ENCODE measurements around the gene MTG2.

The MTG2 gene

DNA sequence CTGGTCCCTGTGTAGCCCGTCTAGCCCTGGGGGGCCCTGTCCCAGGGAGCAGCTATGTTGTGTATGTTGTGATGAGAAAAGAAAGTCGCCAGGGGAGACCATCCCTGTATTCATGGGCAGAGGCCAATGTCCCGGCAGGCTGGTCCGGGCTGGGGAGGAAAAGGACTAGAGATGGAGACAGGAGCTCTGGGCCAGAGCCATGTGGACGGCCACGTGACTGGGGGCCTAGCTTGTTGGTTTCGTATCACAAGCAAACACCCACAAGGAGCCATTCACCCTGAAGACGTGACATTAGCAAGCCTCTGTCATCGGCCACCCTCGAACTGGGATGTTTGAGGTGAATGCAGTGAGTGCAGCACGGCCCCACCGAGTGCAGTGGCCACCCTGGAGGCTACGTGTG is 40.1 kb downstream of the MTG2 start:
- DNase-seq, result no peak

DNA sequence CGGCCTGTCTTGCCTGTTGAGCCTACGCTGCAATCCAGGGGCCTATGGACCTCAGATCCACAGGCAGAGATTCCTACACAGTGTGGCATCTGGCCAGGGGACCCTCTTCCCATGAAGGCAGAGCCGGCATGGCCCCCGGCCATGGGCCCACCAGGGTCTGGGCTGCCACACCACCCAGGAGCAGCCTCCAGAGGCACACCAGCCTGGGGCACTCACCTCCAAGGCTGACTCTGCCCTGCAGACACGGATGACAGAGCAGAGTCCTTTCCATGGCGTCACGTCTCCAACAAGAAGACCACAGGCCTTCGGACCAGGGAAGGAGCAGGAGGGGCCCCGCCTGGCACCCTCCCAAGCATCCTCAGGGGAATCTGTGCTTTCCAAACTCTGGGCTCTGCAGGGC is 40.7 kb downstream of the MTG2 start:
- DNase-seq, result no peak

DNA sequence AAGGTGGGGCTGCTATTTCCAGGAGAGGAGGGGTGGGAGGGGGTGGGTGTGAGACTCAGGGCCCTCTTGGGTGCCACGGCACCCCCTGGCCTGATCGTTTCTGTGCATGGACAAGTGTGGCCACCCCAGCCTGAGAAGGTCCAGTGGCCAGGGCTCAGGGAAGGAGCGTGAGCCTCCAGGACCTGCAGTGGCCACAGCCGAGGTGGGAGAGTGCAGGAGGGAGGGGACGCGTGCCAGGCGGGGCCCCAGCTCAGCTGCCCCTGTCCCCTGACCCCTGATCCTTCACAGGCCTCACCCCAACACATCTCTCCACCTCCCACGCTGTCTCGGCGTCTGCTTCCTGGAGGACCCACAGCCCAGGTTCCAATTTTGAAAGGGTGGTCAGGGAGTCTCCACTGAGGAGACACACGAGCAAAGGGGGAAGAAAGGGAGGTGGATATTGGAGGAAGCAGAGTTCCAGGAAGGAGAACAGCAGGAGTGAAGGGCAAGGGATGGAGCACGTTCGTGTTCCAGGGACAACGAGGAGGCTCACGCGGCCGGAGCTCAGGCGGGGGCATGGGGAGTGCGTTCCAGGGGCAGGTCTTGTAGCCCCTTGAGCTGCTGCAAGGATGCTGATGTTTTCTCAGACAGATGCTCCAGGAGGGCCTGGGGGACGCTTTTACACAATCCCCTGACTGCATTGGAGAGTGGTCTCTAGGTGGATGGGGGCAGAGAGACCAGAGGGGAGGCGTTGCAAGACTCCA is 41.5 kb downstream of the MTG2 start:
- no peak for DNase-seq

DNA sequence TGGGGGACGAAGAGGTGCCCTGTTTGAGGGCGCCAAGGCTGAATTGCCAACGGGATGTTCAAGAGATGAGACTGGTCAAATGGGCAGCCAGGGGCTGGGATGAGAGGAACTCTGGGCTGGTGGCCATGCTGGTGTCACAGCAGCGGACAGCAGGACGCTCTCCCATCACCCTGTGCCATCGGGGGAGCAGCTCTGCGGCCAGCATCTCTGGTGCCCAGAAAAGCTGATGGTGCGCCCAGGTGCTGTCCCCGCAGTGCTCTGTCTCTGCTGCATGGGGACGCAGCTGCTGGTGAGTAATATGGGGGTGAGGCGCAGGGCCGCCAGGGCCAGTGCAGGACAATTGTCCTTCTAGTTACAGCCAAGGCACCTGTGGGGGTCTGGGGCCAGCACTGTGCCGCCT is 42.2 kb downstream of the MTG2 start:
- no peak for DNase-seq

DNA sequence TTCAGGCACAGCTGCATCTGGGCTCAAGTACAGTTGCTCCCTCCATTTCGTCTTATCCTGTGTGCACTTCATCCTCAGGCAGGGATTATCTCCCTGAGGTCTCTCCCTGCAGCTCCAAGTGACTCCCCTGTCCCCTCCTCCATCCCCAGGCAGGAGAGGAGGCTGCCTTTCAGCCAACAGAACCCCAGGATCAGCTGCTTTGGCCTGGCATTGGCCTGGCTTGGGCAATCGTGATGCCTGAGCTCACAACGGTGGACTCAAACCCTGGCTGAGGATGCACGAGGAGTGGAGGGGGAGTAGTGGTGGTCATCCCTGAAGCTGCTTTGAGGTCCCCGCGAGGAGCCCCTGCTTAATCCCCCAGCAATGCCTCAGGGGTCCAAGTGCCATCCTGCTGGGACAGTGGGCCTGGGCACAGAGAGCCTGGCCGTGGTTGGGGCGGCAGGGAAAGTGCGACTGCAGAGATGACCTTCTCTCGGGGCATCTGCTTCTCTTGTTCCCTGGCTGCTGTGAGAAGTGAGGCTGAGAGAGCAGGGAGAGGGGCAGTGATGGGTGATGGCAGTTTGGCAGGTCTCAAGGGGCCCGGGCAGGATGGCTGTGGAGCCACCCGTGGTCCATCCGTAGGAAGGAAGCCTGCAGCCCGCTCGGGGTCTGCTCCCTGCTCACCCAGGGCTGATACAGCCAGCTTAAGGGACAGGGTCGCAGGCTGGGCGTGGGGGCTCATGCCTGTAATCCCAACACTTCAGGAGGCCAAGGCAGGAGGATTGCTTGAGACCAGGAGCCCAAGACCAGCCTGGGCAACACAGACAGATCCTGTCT is 43.2 kb downstream of the MTG2 start:
- no peak for DNase-seq

DNA sequence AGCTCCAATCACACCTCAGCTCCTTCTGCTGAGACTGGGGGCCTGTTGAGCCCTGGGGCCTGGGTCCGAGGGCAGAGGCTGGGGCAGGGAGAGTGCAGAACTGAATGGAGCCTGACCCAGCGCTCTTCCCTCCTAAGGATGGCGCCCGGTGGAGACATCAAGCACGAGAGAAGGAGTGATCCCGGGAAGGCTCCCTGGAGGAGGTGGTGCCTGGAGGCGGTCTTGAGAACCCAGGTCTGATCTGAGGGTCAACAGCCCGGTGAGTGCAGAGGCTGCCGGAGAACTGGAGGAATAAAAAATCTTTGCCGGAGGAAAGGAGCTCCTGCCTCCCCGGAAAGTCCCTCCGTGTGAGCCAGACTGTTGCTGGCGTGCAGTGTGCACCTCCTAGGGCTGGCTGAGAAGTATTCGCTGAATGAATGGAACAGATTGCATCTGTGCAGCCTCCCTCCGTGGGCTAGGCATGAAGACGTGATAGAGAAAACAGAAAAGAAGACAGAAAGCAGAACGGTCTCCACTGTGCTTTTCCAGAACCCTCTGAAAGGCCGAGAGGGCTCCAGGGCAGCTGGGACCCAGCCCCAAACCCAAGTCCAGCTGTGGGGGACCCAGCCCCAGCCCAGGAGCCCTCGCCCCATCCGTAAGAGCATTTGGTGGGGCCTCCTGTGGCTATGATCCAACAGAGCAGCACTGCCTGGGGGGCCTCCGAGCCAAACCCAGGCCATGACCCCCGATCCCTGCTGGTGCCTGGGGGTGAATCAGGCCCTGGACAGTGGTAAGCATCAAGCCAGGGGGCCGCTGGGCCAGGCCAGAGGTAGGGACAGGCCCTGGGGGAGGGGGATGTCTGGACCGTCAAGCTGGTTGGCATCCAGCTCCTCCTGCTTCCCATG is 44.1 kb downstream of the MTG2 start:
- no peak for DNase-seq

DNA sequence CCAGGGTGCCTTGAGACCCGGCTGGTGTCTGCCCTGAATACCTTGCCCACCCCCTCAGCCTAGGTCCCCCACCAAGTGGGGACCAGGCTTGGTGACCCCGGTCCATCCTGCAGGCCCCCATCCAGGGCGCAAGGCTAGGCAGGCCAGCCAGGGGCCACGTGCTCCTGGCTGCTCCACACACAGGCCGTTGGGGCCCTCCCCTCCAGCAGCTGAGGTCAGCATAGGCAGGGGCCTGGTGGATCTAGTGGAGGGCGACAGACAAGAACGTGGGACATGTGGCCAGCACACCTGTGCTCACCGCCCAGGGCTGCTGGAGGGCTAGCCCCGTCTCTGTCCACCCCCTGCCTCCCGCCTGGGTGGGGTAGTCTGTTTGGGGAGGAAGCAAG is 44.8 kb downstream of the MTG2 start:
- DNase-seq, result no peak

DNA sequence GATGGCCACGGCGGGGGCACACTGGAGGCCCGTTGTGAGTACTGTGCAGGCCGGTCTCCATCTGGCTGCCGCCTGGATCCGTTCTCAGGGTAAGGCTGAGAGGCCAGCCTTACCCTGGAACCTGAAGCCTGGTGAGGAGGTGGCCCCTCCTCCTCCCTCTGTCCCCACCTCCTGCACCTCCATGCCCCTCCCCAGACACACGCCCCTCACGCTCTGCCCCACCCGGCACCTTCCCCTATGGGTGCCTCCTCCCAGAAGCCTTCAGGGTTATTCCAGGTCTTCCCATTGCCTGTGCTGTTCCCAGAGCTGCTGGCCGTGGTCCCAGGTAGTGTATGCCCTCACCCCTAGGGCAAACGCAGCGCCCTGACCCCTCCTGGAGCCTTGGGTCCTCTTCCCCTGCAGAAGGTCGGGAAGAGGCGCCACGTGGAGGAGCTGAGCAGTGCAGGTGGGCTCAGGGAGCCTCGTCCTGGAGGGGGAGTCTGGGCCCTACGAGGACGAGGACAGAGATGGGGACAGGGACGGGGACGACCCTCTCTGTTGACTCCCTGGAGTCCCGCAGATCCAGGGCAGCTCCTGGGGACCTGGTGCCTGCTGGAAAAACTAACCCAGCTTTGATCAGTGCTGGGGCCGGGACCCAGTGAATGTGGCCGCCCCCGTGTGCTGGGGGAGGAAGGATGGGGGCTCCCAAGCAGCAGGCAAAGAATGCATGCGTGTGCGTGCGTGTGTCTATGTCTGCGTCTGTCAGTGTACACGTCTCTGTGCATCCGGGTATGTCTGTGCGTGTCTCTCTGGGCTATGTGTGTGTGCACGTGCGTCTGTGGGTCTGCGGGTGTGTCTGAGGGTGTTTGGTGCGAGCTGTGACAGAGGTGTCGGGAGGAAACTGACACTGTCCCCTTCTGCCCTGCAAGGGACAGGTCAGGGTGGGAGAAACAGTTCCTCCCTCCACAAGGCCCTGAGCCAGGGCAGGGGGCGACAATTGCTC is 45.4 kb downstream of the MTG2 start:
- DNase-seq, result no peak

DNA sequence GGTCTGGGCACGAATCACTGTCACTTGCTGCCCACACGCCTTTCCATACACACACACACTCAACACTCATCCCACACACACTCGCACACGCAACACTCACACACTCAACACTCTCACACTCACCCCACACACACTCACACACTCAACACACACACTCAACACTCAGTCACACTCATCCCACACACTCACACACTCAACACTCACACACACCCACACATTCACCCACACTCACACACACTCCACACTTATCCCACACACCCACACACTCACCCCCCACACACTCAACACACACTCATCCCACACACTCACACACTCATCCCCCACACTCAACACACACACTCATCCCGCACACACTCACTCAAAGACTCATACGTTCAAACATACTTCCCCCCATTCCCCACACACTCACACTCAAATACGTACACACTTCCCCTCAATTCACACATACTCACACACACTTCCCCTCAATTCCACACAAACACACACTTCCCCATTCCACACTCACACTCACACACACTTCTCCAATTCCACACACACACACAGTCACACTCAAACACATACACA is 46.2 kb downstream of the MTG2 start:
- no peak for DNase-seq

DNA sequence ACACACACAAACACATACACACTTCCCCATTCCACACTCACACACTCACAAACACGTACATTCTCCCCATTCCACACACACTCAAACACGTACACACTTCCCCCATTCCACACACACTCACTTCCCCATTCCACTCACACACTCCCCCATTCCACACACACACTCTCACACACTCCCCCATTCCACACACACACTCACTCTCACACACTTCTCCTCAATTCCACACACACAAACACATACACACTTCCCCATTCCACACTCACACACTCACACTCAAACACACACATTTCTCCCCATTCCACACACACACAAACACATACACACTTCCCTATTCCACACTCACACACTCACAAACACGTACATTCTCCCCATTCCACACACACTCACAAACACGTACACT is 46.8 kb downstream of the MTG2 start:
- no peak for DNase-seq

DNA sequence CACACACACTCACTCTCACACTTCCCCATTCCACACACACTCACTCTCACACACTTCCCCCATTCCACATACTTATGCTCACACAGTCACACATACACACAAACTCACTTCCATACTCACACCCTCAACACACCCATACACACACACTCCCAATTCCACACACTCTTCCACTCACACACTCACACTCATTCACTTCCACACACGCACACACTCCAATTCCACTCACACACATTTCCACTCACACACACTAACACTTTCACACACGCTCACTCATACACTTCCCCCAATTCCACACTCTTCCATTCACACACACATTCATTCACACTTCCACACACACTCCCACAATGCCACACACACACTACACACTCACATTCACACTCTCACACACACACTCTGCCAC is 47.4 kb downstream of the MTG2 start:
- no peak for DNase-seq

DNA sequence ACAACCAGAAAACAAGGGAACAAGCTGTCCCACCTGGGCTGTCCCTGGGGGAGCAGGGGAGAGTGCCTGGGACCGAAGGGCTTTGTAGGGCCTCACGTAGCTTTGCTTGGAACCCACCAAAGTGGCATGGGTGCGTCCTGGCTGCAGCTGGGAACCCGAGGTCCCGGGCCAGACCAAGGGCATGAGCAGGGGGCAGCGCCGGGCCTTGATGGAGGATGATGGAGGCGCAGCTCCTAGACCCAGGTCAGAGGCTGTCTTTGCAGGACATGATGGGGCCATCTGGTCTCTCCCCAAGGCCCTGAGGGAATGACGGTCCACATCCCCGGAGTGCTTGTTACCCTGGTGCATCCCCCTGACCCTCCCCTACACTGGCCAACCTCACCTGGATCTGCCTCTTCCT is 47.9 kb downstream of the MTG2 start:
- DNase-seq, result no peak

DNA sequence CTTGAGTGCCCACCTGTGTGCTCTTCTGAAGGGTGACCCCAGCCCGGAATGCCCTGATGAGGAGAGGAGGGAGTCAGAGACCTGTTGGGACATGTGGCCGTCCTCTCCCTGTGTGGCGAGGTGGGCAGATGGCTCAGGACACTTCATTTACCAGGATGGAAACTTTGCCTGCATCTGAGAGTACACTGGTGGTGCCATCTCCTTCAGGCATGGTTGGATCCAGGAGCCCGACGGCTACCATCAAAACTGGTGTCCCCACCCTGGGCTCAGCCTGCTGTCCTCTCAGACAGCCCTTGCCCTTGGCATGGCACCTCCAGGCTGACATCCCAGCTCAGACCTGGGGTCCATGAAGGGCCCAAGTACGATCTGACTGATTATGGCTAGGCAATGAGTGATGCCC is 48.5 kb downstream of the MTG2 start:
- DNase-seq, result no peak

DNA sequence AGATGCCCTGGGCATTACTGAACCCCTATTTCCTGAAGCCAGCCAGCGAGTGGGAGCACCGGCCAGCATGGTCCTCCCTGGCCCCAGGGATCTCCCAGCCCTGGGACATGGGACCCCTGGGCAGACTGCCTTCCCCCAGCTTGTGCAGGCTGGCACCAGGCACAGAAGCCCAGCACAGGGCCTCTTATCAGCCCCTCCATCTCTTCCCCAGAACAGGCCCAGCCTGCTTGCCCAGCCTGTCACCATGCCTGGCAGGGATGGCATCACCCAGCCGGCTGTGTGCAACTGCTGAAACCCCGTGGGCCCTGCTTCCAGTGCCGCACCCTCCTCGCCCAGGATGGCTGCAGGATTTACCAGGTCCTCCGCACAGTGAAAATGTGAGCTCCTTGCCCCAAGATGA is 49.4 kb downstream of the MTG2 start:
- no peak for DNase-seq

DNA sequence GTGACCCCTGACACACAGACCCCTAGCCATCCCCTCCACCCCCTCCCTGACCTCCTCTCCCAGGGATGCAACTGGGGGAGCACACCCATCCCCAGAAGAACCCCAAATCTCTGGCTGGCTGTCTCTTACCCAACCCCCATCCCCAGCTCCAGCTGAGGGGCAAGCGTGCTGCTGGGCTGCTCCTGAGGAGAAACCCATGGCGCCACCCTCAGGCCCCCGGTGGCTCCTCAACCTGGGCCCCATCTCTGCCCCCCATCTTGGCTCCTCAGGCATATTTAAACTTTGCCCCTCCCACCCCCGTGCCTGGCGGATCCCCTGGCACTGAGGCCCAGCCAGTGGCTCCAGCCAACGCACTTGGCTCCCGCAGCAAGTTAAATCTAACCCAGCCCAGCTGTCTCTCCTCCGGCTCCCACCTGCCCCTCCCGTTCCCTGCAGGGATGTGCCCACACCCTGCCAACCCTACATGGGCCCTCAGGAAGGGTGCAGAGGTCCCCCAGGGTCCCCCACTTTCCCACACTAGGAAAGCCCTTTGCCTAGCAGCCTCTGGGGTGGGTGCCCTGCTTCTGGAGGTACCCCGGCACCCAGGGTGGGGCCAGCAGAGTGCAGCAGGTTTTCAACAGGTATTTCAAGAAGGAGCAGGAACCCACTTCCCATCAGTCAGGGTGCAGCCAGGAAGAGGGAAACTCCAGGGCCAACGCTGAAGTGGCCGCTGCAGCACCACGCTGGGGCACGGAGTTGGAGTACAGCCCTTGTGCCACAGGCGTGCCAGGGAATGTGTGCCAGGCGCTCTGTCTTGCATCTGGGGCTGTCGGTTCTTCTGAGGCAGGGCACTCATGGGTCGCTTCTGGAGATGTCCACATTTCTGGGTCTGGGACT is 50.2 kb downstream of the MTG2 start:
- DNase-seq, result no peak

DNA sequence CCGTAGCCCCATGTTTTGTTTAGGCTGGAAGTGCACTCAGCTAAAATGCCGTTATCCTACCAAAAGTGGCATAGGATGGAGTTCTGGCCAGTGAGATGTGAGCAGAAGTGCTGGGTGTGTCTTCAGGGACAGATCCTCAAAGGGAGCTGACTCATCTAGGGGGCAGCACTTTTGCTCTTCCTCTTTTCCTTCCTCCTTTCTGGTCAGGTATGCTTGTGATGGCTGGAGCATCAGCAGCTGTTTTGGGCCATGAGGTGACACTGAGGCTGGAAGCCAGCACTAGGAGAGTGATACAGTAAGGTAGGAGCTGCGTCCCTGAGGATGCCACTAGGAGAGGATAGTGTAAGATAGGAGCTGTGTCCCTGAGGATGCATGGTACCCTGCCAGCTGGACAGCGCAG is 50.9 kb downstream of the MTG2 start:
- no peak for DNase-seq

DNA sequence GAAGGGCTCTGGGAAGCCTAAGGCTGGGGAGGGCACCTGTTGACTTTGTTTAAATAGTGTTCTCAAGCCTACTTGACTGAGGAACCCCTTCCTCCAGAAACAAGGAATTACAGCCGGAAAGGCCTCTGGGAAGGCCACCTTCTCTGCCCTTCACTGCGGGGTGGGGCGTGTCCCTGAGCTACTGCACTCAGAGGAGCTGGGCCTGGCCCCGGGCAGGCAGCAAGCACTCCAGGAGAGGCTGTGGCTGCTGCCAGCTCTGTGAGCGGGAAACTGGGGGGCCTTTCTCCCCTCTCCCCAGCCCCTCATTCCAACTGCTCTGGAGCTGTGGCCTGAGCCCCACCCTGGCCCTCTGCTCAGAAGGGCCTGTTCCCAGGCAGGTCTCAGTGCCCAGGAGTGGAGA is 51.5 kb downstream of the MTG2 start:
- DNase-seq, result no peak

DNA sequence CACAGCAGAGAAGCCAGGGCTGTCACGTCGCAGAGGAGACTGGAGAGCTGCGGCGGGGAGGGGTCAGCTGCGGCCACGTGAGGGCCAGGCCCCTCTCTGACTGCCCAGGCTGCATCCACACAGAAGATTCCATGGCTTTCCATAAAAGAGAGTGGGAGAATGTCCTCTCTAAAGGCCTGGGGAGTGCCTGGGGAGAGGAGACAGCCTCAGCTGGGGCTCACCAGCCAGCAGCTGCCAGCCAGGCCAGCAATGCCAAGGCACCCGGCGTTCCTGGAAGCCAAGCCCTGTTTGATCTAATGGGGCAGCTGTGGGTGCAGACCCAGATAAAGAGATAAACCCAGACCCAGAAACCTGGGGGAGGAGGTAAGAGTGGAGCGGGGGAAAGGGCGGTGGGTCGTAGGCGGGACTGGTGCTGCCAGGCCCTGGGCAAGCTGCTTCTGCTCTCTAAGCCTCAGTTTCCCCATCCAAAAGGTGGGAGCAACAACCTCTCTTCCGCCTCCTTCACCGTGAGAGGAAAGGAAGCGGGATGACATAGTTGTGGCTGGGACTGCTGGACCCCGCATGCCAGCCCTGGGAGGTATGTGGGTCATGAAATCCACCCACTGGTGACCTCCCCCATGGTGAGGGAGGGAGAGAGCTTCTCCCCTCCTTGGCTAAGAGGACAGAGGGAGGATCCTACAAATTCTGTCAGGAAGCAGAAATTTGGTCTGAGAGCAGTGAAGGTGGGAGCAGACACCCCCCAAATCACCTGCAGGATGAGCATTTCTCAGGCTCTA is 52.4 kb downstream of the MTG2 start:
- no peak for DNase-seq

DNA sequence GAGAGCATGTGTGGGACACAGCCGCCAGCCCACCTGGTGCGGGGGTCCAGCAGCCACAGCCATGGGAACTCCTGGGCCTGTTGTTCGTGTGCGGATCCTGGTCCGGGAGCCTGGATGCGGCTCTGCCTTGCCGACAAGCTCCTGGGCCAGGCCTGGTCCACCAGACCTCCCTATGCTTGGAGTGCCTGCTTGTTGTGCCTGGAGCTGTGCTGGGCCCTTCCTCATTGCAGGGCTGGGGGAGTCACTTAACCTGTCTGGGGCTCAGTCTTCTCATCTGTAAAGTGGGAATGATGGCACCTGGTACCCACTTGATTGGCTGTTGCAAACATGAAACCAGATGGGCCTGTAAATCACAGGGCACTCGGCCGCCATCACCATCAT is 52.9 kb downstream of the MTG2 start:
- DNase-seq, result no peak

DNA sequence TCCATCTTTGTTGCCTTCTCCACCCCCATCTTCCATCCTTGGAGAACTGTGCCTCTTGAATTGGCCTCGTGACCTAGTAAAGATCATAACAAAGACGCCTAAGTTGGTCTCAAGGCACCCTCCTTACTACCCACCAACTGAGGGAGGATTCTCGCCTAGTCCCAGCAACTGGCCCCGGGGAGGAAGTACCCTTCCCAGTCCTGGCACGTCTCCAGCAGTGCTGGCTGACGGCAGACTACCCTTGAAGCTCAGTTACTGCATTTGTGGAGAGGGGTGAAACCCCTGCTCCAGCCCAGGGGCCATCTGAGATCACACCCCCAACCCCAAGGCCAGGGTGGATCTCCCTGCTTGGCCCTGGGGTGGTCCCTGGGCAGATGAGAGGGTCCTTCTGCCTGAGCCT is 53.4 kb downstream of the MTG2 start:
- no peak for DNase-seq

All from activated gamma-delta T cell treated with Interleukin-2 at 50 U/mL for 16 hours (primary cell).